ENCODE measurements around the gene NTN4.

DNA sequence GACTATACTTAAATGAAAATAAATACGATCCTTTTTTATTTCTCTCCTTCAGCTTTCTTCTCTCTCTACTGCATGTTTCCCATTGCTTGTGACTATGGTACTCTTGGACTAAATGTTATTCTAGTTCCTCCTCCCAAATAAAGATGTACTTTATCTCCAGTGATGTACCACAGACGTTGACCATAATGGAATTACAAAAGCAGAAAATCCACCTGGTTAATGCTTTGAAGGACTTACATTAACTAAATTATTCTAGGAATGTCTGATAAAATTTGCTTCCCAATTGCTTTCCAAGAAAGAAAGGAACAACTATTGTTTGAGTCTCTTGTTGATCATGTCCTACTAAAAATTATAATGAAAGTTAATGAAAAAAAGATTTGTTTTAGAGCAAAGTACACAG, 71.8 kb downstream of the NTN4 start:
- TF ChIP-seq, protein P1, sequence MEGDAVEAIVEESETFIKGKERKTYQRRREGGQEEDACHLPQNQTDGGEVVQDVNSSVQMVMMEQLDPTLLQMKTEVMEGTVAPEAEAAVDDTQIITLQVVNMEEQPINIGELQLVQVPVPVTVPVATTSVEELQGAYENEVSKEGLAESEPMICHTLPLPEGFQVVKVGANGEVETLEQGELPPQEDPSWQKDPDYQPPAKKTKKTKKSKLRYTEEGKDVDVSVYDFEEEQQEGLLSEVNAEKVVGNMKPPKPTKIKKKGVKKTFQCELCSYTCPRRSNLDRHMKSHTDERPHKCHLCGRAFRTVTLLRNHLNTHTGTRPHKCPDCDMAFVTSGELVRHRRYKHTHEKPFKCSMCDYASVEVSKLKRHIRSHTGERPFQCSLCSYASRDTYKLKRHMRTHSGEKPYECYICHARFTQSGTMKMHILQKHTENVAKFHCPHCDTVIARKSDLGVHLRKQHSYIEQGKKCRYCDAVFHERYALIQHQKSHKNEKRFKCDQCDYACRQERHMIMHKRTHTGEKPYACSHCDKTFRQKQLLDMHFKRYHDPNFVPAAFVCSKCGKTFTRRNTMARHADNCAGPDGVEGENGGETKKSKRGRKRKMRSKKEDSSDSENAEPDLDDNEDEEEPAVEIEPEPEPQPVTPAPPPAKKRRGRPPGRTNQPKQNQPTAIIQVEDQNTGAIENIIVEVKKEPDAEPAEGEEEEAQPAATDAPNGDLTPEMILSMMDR (IDR thresholded peaks at IDR 0.05): no peak
- TF ChIP-seq POLR2A (IDR thresholded peaks at IDR 0.05): no peak
